Measurements from ENCODE around the gene DPF3.

- TF ChIP-seq CTCF (IDR thresholded peaks at IDR 0.05; ENCODE audit: low read length) (no peak), EZH2 (optimal IDR thresholded peaks at IDR 0.05; ENCODE audit: low read depth, low read length) (no peak)
These were observed 179.8 kb downstream of the DPF3 start for GRCh38 chr14:72714094-72714493.
